GM12891 (cell line): ENCODE results near the gene PHKA1.
"Not testable (repeated sequence)": the region's sequence is repeated elsewhere in the genome, so short reads cannot be mapped to it uniquely, and the experiment has no call there.

Experiments
- DNase-seq: peaks from one replicate; pipeline ENCODE4 v3.0.0; 2011; ENCODE audit warnings: low spot score; ENCODE audit not compliant: insufficient read length
- FAIRE-seq: peaks from 2 replicates; lab custom pipeline; 2011; peaks lifted over from hg19 to GRCh38; lab: Jason Lieb, UNC
- PAX5 ChIP-seq: IDR thresholded peaks from 2 replicates; pipeline ENCODE4 v1.6.1; 2011; ENCODE audit warnings: low read length, moderate library complexity, mild to moderate bottlenecking; ENCODE audit not compliant: insufficient read depth, severe bottlenecking
- POLR2A ChIP-seq: IDR thresholded peaks from 2 replicates; pipeline ENCODE4 v1.6.1; 2011; ENCODE audit warnings: low read depth, low read length, control low read depth
- POLR2AphosphoS5 ChIP-seq: IDR thresholded peaks from 2 replicates; pipeline ENCODE4 v1.6.1; 2011; ENCODE audit warnings: low read depth, low read length, control low read depth
- POU2F2 ChIP-seq: IDR thresholded peaks from 2 replicates; pipeline ENCODE4 v1.6.1; 2011; ENCODE audit warnings: low read depth, mild to moderate bottlenecking, control low read depth, low read length, moderate library complexity
- SPI1 ChIP-seq: IDR thresholded peaks from 2 replicates; pipeline ENCODE4 v1.6.1; 2011; ENCODE audit warnings: low read depth, low read length, control low read depth
- TAF1 ChIP-seq: IDR thresholded peaks from 2 replicates; pipeline ENCODE4 v1.6.1; 2011; ENCODE audit warnings: low read depth, low read length, control low read depth

The PHKA1 gene

DNA sequence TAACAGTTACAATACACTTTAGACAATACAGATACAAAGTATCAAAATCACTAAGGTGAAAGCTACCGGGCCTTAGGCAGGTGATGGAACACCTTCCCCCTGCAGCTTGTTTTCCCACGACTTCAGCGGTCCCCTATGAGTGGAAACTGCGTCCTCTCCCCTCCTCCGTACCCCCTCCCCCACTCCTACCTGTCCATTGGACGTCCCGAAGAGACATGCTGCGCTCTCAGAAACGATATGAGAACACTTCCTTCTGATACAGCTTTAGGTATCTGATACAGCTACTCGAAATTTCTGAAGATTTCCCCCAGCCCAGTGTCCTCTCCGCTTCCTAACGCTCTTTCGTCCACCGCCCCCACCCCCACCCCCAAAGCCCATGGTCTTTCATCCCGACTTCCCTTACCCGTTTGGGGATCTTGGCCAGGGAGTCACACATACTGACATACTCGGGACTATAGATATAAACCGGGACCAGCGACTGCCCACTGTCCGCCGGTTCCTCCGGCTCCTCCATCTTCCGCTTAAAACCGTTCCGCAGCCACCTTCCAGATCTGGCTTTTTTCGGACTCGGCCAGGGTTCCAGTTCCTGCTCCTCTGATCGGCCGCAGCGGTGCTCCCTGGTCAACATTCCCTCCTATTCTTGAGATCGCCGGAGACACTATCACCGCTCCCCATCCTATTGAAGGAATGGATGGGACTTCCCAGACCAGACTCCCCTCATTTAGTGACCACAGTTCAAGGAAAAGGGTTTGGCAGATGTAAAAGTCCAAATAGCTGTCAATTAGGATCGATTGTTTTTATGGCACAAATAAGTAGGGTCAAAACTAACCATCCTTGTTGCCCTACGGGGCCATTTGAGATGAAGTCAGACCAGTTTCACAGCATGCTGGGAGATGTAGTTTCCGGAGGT is 141.6 kb downstream of the PHKA1 start, which contains the start of gene HDAC8:
HDAC8 (minus strand) TSS at position 596 of the 910 bp plus-strand sequence; CDS start at position 514, 82 bp downstream.
- DNase-seq (peak; percentile 28), FAIRE-seq (peak; percentile 92)
- no peak for TF ChIP-seq POU2F2
- no peak for TF ChIP-seq SPI1
- no peak for TF ChIP-seq POLR2A
- no peak for TF ChIP-seq POLR2AphosphoS5
- TF ChIP-seq TAF1 = no peak

DNA sequence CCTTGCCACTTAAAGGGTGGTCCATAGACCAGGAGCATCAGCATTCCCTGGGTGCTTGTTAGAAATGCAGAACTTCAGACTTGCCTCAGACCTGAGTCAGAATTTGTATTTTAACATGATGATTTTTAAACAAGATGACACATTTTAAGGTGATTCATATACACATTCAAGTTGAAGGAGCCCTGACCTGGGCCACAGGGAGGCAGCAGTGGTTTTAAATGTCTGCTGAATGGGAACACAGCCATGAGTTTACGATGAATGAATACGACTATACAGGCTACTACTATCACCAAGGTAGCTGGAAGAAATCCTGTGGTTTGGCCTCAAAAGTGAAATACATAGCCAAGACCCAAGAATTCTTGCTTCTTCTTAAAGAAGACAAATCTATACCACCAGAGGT is 144.3 kb downstream of the PHKA1 start:
- no peak for FAIRE-seq
- TF ChIP-seq PAX5 = no peak
- TF ChIP-seq POLR2AphosphoS5 = no peak
- TF ChIP-seq POU2F2 = no peak
- no peak for TF ChIP-seq SPI1
- TF ChIP-seq POLR2A = no peak
- TF ChIP-seq TAF1 = no peak
- no peak for DNase-seq

GRCh38 chrX:72568406-72569092 is 145.6 kb downstream of the PHKA1 start:
- FAIRE-seq = no peak
- TF ChIP-seq SPI1 (no peak), TAF1 (no peak), POLR2AphosphoS5 (no peak), POLR2A (no peak)
- no peak for DNase-seq

DNA sequence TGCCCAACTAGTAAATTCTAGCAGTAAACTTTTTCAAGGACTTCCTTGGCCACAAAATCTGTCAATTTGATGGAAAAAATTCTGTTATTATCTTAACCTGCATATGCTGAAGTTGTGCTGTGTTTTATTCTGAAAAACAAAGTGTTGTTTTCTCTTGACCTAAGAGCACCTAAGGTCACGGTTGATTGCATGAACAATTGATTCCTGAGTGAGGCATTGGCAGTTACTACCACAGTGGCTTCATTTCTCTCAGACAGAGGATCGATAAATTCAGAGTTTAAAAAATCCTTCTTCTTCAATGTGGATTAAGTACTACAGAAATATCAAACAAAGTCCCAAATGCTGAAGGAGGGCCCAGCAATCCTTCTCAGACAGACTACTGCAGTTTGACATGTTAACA is 147.7 kb downstream of the PHKA1 start:
- no peak for TF ChIP-seq POLR2AphosphoS5
- no peak for TF ChIP-seq TAF1
- FAIRE-seq = no peak
- DNase-seq = no peak

GRCh38 chrX:72559655-72560054 is 154.5 kb downstream of the PHKA1 start:
- not testable (repeated sequence) for FAIRE-seq, DNase-seq

GRCh38 chrX:72554448-72555140 is 159.5 kb downstream of the PHKA1 start:
- FAIRE-seq (peak; percentile 9), DNase-seq (no peak)
- TF ChIP-seq POLR2A (no peak), POLR2AphosphoS5 (no peak)

DNA sequence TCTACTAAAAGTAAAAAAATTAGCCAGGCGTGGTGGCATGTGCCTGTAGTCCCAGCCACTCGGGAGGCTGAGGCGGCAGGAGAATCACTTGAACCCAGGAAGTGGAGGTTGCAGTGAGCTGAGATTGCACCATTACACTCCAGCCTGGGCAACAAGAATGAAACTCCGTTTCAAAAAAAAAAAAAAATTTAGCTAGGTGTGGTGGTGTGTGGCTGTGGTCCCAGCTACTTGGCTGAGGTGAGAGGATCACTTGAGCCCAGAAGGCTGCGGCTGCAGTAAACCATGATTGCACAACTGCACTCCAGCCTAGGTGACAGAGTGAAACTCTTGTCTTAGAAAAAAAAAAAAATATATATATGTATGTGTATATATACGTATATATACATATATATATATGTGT is 161.7 kb downstream of the PHKA1 start:
- not testable (repeated sequence) for FAIRE-seq, DNase-seq

DNA sequence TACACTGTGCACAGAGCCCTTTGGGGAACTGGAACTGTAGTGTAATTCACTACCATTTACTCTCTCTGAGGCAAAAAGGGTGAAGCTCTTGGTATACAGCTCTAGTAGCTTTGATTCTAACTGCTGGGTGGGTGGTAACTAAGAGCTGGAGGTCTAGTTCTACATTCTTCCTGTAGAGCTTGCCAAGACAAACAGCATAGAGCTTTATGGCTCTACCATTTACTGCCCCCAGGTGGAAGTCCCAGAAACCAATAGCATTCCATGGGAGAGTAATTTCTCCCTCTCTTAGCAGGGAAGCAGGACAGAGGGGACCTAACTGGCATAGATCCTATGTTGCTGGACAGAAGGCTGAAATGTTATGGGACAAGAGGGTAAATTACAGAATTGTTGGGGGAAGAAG is 168.1 kb downstream of the PHKA1 start:
- FAIRE-seq = no peak
- TF ChIP-seq POU2F2 (no peak), POLR2A (no peak), SPI1 (no peak), PAX5 (no peak), POLR2AphosphoS5 (no peak), TAF1 (no peak)

DNA sequence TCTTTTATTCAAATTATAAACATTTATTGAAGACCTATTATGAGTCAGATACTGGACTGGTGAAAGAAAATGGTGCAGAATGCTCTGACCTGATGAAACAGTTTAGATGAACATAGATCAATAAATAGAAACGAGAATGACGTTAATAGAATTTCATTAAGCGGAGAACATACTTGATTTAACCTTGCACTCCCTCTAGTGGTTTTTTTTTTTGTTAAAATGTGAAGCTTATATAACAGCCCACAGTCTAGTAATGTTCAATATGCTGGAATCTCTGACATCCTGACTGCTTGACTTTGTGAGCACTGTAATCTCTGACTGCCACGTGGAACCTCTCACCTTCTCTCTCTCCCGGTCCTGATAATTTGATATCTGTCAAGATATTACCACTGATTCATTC is 173.8 kb downstream of the PHKA1 start:
- no peak for DNase-seq
- peak; percentile 9 for FAIRE-seq
- TF ChIP-seq TAF1 = no peak
- no peak for TF ChIP-seq POLR2A
- TF ChIP-seq POU2F2 = no peak
- TF ChIP-seq POLR2AphosphoS5 = no peak
- TF ChIP-seq PAX5 = no peak
- no peak for TF ChIP-seq SPI1

More for the DNA sequence above, 168.1 kb downstream of the PHKA1 start:
- DNase-seq = no peak

DNA sequence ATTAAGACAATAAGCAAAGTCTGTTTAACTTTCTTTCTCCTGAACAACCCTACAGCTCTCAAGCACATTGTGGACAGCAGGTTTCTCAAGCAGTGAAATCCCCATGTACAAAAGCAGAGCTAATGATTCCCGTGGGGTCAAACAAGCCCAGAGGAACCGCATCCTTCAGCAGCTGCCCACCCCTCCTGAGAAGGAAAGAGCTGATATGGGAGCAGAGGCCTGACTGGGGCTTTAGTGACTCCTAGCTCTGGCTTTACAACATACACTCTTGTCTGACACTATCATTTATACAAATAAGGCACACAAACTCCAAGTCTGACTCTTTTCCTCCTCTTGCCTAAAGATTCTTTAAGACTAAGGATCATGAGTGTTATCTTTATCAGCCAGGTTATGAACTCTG is 174.3 kb downstream of the PHKA1 start:
- FAIRE-seq = no peak
- no peak for DNase-seq
- TF ChIP-seq POLR2AphosphoS5 (no peak), TAF1 (no peak), PAX5 (no peak), POLR2A (no peak), POU2F2 (no peak), SPI1 (no peak)

DNA sequence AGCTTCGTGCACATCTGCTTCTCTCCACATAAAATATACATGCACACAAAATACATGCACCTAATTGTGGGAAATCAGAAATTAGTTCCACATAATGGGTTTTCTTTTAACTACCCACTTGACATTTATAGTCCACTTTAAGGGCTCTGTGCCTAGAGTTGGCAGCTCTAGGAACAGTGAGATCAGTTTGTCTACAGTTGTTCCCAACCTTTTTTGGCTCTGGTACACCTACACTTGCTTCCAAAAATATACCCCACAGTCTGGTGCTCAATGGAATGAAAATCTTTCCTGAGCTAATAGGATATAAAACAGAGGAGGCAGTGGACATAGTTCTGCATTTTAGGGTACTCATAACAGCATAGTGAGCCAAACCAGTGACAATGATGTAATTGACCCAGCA is 177.6 kb downstream of the PHKA1 start:
- no peak for TF ChIP-seq POLR2A
- no peak for TF ChIP-seq POU2F2
- no peak for TF ChIP-seq SPI1
- TF ChIP-seq PAX5 = no peak
- no peak for TF ChIP-seq POLR2AphosphoS5
- no peak for TF ChIP-seq TAF1

More for the DNA sequence above, 177.6 kb downstream of the PHKA1 start:
- no peak for FAIRE-seq
- no peak for DNase-seq
